ENCODE results near the gene PRDX6. TPM values are rescaled to one million over a fixed set of nuclear protein-coding genes. Genes with fewer than 3 reads are reported as not detected.

The PRDX6 gene
- total RNA-seq, 1 donor from 2014 or later, result 520 TPM

DNA sequence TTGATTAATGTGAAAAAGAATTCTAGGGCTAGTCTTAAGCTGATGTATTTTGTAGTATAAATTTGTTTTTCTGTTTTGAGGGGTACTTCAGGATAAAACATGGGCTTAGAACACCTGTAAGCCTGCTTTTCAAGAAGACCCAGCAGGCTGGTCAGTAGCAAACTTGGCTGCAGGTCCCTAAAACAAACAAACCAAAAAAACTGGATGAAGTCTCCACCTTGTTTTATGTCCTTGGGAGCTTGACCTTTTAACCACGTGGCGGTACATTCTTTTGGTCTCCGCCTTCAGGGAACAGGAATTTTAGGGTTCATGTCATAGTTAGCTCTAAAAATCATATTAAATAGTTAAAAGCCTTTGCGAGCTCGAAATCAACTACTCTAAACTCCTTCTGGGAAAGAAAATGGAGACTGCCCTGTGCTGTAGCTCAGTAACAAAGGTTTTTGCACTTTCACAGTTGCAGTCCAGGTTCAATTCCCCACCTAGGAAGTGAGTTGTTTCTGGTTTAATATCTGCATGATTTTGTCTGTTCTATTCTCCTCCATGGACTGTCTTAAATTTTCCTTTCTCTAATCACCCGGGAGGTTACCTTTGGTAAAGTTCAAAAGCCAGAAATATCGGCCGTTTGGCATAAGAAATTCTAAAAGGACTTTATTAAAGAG lies 18.6 kb downstream of the PRDX6 start:
- H3K36me3 Mint-ChIP-seq (ENCODE audit: low read depth, unreplicated experiment), result peaks cover 4% of the 10 kb centered on the region
- no peak overlapping the region for H3K4me3 Mint-ChIP-seq (ENCODE audit: unreplicated experiment)
- no peak for FAIRE-seq

DNA sequence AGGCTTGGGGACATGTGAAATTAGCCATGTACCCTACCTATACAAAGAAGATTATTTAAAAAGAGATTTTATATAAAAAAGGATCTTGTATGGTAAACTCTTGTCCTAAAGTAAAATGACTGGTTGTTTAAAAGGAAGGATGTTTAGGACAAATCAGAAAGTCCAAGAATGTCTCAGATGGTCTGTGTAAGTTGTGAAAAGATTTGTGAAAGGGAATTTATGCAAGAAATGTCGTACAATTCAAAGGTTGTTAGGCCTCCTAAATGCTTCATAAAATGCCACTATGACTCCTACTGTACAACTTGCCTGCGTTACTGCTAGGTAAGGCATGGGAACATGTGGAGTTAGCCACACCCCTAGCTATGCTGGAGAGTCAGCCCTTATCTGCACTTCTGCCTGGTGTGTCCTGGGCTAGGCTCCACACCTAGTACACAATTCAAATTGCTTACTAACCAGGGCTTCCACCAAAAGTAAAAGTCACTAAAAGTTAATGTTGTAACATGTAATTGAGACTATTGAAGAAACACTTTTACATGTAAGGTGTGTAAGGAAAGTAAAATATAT lies 19.7 kb downstream of the PRDX6 start:
- FAIRE-seq (no peak), DNase-seq (ENCODE audit: low read depth) (no peak)
- TF ChIP-seq EZH2 (IDR thresholded peaks at IDR 0.05; ENCODE audit: insufficient read depth, low read length), result no peak
- TF ChIP-seq, protein P1, sequence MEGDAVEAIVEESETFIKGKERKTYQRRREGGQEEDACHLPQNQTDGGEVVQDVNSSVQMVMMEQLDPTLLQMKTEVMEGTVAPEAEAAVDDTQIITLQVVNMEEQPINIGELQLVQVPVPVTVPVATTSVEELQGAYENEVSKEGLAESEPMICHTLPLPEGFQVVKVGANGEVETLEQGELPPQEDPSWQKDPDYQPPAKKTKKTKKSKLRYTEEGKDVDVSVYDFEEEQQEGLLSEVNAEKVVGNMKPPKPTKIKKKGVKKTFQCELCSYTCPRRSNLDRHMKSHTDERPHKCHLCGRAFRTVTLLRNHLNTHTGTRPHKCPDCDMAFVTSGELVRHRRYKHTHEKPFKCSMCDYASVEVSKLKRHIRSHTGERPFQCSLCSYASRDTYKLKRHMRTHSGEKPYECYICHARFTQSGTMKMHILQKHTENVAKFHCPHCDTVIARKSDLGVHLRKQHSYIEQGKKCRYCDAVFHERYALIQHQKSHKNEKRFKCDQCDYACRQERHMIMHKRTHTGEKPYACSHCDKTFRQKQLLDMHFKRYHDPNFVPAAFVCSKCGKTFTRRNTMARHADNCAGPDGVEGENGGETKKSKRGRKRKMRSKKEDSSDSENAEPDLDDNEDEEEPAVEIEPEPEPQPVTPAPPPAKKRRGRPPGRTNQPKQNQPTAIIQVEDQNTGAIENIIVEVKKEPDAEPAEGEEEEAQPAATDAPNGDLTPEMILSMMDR (IDR thresholded peaks at IDR 0.05; ENCODE audit: insufficient read depth, low read depth, low read length), result no peak
- Mint-ChIP-seq H3K27me3 (ENCODE audit: low read depth, unreplicated experiment) (peaks cover 1% of the 10 kb centered on the region), H3K4me1 (ENCODE audit: low read depth, unreplicated experiment) (no peaks in the 10 kb centered on the region), H3K27ac (ENCODE audit: unreplicated experiment) (no peak overlapping the region), H3K4me3 (ENCODE audit: unreplicated experiment) (no peak overlapping the region), H3K36me3 (ENCODE audit: low read depth, unreplicated experiment) (peaks cover 4% of the 10 kb centered on the region), H3K9me3 (ENCODE audit: unreplicated experiment) (peaks cover 14% of the 10 kb centered on the region)
- Histone ChIP-seq H2AFZ (ENCODE audit: low read depth, low read length) (no peak overlapping the region), H3K36me3 (ENCODE audit: insufficient read depth, low read length) (no peaks in the 10 kb centered on the region), H3K4me2 (ENCODE audit: low read length) (no peak overlapping the region), H3K9me3 (ENCODE audit: insufficient read depth, low read depth, low read length) (no peaks in the 10 kb centered on the region), H3K4me3 (ENCODE audit: insufficient read depth, low read depth, low read length) (no peak overlapping the region), H3K27ac (ENCODE audit: low read depth, low read length) (no peak overlapping the region), H3K79me2 (ENCODE audit: insufficient read depth, low read length) (no peaks in the 10 kb centered on the region), H3K4me1 (ENCODE audit: insufficient read depth, low read length) (no peaks in the 10 kb centered on the region), H3K27me3 (ENCODE audit: insufficient read depth, low read length) (no peaks in the 10 kb centered on the region), H4K20me1 (ENCODE audit: insufficient read depth, low read length) (no peaks in the 10 kb centered on the region), H3K9ac (ENCODE audit: low read length) (no peak overlapping the region)

More for the DNA sequence above, 18.6 kb downstream of the PRDX6 start:
- no peaks in the 10 kb centered on the region for H3K79me2 ChIP-seq (ENCODE audit: insufficient read depth, low read length)
- no peak overlapping the region for H3K27ac ChIP-seq (ENCODE audit: low read depth, low read length)
- TF ChIP-seq, protein P1 (IDR thresholded peaks at IDR 0.05; ENCODE audit: insufficient read depth, low read depth, low read length), result no peak
- no peak overlapping the region for H2AFZ ChIP-seq (ENCODE audit: low read depth, low read length)
- H3K4me2 ChIP-seq (ENCODE audit: low read length), result no peak overlapping the region
- H3K27ac Mint-ChIP-seq (ENCODE audit: unreplicated experiment), result no peak overlapping the region
- H3K9me3 ChIP-seq (ENCODE audit: insufficient read depth, low read depth, low read length), result no peaks in the 10 kb centered on the region
- H3K9me3 Mint-ChIP-seq (ENCODE audit: unreplicated experiment), result peaks cover 13% of the 10 kb centered on the region
- H3K27me3 ChIP-seq (ENCODE audit: insufficient read depth, low read length), result no peaks in the 10 kb centered on the region
- H3K36me3 ChIP-seq (ENCODE audit: insufficient read depth, low read length), result no peaks in the 10 kb centered on the region
- no peak for DNase-seq (ENCODE audit: low read depth)
- no peaks in the 10 kb centered on the region for H3K4me1 Mint-ChIP-seq (ENCODE audit: low read depth, unreplicated experiment)
- no peaks in the 10 kb centered on the region for H4K20me1 ChIP-seq (ENCODE audit: insufficient read depth, low read length)
- no peak overlapping the region for H3K9ac ChIP-seq (ENCODE audit: low read length)
- no peaks in the 10 kb centered on the region for H3K4me1 ChIP-seq (ENCODE audit: insufficient read depth, low read length)
- H3K4me3 ChIP-seq (ENCODE audit: insufficient read depth, low read depth, low read length), result no peak overlapping the region
- H3K27me3 Mint-ChIP-seq (ENCODE audit: low read depth, unreplicated experiment), result no peaks in the 10 kb centered on the region

DNA sequence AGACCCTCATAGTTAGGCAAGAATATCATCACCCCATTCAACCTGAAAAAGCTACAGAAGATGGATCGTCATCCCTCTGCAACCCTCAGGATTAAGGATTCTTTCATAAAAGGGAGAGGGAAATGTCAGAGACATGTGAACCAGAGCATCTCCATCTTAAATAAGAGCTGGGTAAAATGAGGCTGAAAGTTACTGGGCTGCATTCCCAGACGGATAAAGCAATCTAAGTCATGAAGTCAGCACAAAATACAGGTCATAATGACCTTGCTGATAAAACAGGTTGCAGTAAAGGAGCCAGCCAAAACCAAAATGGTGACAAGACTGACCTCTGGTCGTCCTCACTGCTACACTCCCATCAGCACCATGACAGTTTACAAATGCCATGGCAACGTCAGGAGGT lies 22.6 kb downstream of the PRDX6 start:
- no peaks in the 10 kb centered on the region for H3K27me3 ChIP-seq (ENCODE audit: insufficient read depth, low read length)
- peaks cover 1% of the 10 kb centered on the region for H3K27me3 Mint-ChIP-seq (ENCODE audit: low read depth, unreplicated experiment)
- H3K9me3 ChIP-seq (ENCODE audit: insufficient read depth, low read depth, low read length), result no peaks in the 10 kb centered on the region
- FAIRE-seq (no peak), DNase-seq (ENCODE audit: low read depth) (no peak)
- H2AFZ ChIP-seq (ENCODE audit: low read depth, low read length), result no peak overlapping the region
- H4K20me1 ChIP-seq (ENCODE audit: insufficient read depth, low read length), result no peaks in the 10 kb centered on the region
- no peak overlapping the region for H3K27ac Mint-ChIP-seq (ENCODE audit: unreplicated experiment)
- H3K79me2 ChIP-seq (ENCODE audit: insufficient read depth, low read length), result no peaks in the 10 kb centered on the region
- no peaks in the 10 kb centered on the region for H3K36me3 ChIP-seq (ENCODE audit: insufficient read depth, low read length)
- H3K36me3 Mint-ChIP-seq (ENCODE audit: low read depth, unreplicated experiment), result no peaks in the 10 kb centered on the region
- H3K4me2 ChIP-seq (ENCODE audit: low read length), result no peak overlapping the region
- no peak for TF ChIP-seq EZH2 (IDR thresholded peaks at IDR 0.05; ENCODE audit: insufficient read depth, low read length)
- TF ChIP-seq, protein P1 (IDR thresholded peaks at IDR 0.05; ENCODE audit: insufficient read depth, low read depth, low read length), result no peak
- no peak overlapping the region for H3K4me3 Mint-ChIP-seq (ENCODE audit: unreplicated experiment)
- peaks cover 5% of the 10 kb centered on the region for H3K9me3 Mint-ChIP-seq (ENCODE audit: unreplicated experiment)
- no peak overlapping the region for H3K4me3 ChIP-seq (ENCODE audit: insufficient read depth, low read depth, low read length)
- H3K27ac ChIP-seq (ENCODE audit: low read depth, low read length), result no peak overlapping the region
- no peak overlapping the region for H3K9ac ChIP-seq (ENCODE audit: low read length)
- no peaks in the 10 kb centered on the region for H3K4me1 Mint-ChIP-seq (ENCODE audit: low read depth, unreplicated experiment)
- H3K4me1 ChIP-seq (ENCODE audit: insufficient read depth, low read length), result no peaks in the 10 kb centered on the region

Data from astrocyte (in vitro differentiated cells and primary cell).